CD4-positive, alpha-beta memory T cell (primary cell): ENCODE data around the gene NCAN. TPM values are rescaled to one million over a fixed set of nuclear protein-coding genes. Genes with fewer than 3 reads are reported as not detected.
A peak's percentile ranks its signal among the peaks of the same experiment; 100 is the strongest.

Experiments used
- CTCF ChIA-PET: fragments of 350-600 bp; sonication (Branson Sonifier 250); formaldehyde crosslinking; loops from one replicate; lab custom pipeline; 2021; ENCODE audit warnings: inconsistent platforms; ENCODE audit not compliant: partially characterized antibody; lab: Charles Lee
- POLR2A ChIA-PET: fragments of 350-600 bp; sonication (Branson Sonifier 250); formaldehyde crosslinking; loops from one replicate; lab custom pipeline; 2021; ENCODE audit not compliant: partially characterized antibody; lab: Charles Lee
- DNase-seq, 5 donors: peaks; one replicate each; pipeline versions ENCODE4 v3.0.0 to v3.0.0-alpha.2; 2020 to 2022; ENCODE audit warnings: mixed read lengths in 1 of 5
- H3K27ac ChIP-seq: one replicate; pipeline ENCODE4 v1.7.0; 2013; ENCODE audit warnings: low read depth, low read length
- H3K27me3 ChIP-seq: 2 replicates; pipeline ENCODE4 v1.7.0; 2013; ENCODE audit warnings: mild to moderate bottlenecking, low read length, moderate library complexity; ENCODE audit not compliant: insufficient read depth
- H3K36me3 ChIP-seq: 2 replicates; pipeline ENCODE4 v1.7.0; 2013; ENCODE audit warnings: mild to moderate bottlenecking, low read length, moderate library complexity; ENCODE audit not compliant: insufficient read depth
- H3K4me1 ChIP-seq: 2 replicates; pipeline ENCODE4 v1.7.0; 2013; ENCODE audit warnings: mild to moderate bottlenecking, low read length, moderate library complexity; ENCODE audit not compliant: insufficient read depth
- H3K4me3 ChIP-seq, 2 donors: one replicate each; pipeline ENCODE4 v1.7.0; 2013; ENCODE audit warnings: low read length in 2 of 2, mild to moderate bottlenecking in 1 of 2
- H3K9me3 ChIP-seq, 2 donors: one replicate each; pipeline ENCODE4 v1.7.0; 2013; ENCODE audit warnings: low read length in 2 of 2, control low read depth in 1 of 2; ENCODE audit not compliant: control insufficient read depth in 1 of 2
- H3K27ac Mint-ChIP-seq, 7 donors: one replicate each; pipeline ENCODE4 v1.8.0; 2020 to 2021; ENCODE audit warnings: mixed read lengths in 7 of 7, mild to moderate bottlenecking in 6 of 7, inconsistent platforms in 3 of 7, moderate library complexity in 3 of 7
- H3K27me3 Mint-ChIP-seq, 2 donors: one replicate each; pipeline ENCODE4 v1.8.0; 2020 to 2021; ENCODE audit warnings: mixed read lengths in 2 of 2
- H3K36me3 Mint-ChIP-seq, 2 donors: one replicate each; pipeline ENCODE4 v1.8.0; 2020 to 2021; ENCODE audit warnings: mixed read lengths in 2 of 2, inconsistent platforms in 1 of 2, mild to moderate bottlenecking in 1 of 2
- H3K4me1 Mint-ChIP-seq, 4 donors: one replicate each; pipeline ENCODE4 v1.8.0; 2020 to 2021; ENCODE audit warnings: mixed read lengths in 4 of 4, mild to moderate bottlenecking in 1 of 4
- H3K4me3 Mint-ChIP-seq, 8 donors: one replicate each; pipeline ENCODE4 v1.8.0; 2020 to 2021; ENCODE audit warnings: mixed read lengths in 8 of 8, mild to moderate bottlenecking in 7 of 8, moderate library complexity in 6 of 8, inconsistent platforms in 3 of 8
- H3K9me3 Mint-ChIP-seq, 8 donors: one replicate each; pipeline ENCODE4 v1.8.0; 2020 to 2021; ENCODE audit warnings: mixed read lengths in 8 of 8, mild to moderate bottlenecking in 5 of 8, inconsistent platforms in 3 of 8, moderate library complexity in 1 of 8
- intact Hi-C: fragments of 100-400 bp; cut with micrococcal nuclease; formaldehyde crosslinking; loops from one replicate; pipeline ENCODE4 v1.15.1; 2023
- polyA plus RNA-seq, 2 donors: library from polyadenylated mRNA; unstranded; fragments of 300-500 nt; fragmentation: Illumina TruSeq; gene quantifications; one replicate each; pipeline ENCODE4 v1.2.3, GENCODE V29; 2021
- total RNA-seq, 2 experiments: library from RNA; stranded (reverse); gene quantifications; one replicate each; pipeline ENCODE4 v1.2.3, GENCODE V29; 2021

The NCAN gene
- total and polyA plus RNA-seq, 4 experiments from 2014 or later, result not detected

- Mint-ChIP-seq H3K27me3 (peaks cover 8 to 12% of the 10 kb centered on the region in 2 donors), H3K4me1 (peaks cover 19 to 45% (median 32%) of the 10 kb centered on the region in 4 donors), H3K4me3 (peak overlapping the region in 7 of 8 donors; percentile 4 to 79 (median 55)), H3K36me3 (peaks cover 0 to 4% of the 10 kb centered on the region in 2 donors), H3K27ac (peak overlapping the region in 1 of 7 donors; percentile 76), H3K9me3 (peaks cover 0 to 4% (median 0%) of the 10 kb centered on the region in 8 donors)
- no peak for DNase-seq
- Histone ChIP-seq H3K4me3 (no peak overlapping the region), H3K27ac (no peak overlapping the region), H3K27me3 (peaks cover 7% of the 10 kb centered on the region), H3K36me3 (no peaks in the 10 kb centered on the region), H3K4me1 (peaks cover 28% of the 10 kb centered on the region), H3K9me3 (no peaks in the 10 kb centered on the region)
- CTCF ChIA-PET, result no interaction called here
- intact Hi-C loops, result no loop called here
- POLR2A ChIA-PET, result interaction anchor here (2.9 kb wide), 1 partner anchor 15 kb away, joined by 10 read pairs; the partner anchor contains the start of genes BORCS8 and RFXANK
Measured at GRCh38 chr19:19206938-19207337, 4.8 kb upstream of the NCAN start.

DNA sequence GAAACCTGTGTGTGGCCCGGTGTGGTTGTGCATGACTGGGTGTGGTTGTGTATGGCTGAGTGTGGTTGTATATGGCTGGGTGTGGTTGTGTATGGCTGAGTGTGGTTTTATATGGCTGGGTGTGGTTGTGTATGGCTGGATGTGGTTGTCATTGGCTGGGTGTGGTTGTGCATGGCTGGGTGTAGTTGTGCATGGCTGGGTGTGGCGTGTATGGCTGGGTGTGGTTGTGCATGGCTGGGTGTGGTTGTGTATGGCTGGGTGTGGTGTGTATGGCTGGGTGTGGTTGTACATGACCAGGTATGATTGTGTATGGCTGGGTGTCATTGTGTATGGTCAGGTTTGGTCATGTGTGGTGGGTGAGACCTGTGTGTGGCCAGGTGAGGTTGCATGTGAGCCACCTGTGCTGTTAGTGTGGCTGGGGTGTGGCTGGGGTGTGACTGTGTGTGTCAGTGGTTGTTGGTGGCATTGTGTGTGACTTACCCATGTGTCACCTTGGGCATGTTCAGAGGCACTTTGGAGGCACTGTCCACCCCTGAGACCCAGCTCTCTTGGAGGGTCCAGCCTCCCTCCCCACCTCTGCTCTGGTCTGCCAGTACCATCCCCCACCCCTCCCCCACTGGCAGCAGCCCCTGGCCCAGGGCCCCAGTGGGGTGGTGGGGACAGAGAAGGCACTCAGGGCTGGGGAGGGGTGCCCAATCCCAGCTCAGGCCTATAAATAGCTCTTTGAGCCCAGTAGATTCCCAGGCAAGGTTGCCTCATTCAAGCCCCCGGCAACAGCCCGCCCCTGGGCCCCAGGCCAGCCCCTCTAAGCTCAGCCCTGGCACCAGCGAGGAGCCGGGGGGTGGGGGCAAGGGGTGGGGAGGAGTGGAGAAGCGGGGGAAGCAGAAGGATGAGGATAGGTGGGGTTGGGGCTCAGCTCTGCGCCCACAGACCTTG lies 3.9 kb upstream of the NCAN start:
- CTCF ChIA-PET, result no interaction called here
- POLR2A ChIA-PET, result interaction anchor here (2.9 kb wide), 1 partner anchor 16 kb away, joined by 10 read pairs; the partner anchor contains the start of genes BORCS8 and RFXANK
- peak overlapping the region; percentile 6 to 79 (median 56) for H3K4me3 Mint-ChIP-seq

DNA sequence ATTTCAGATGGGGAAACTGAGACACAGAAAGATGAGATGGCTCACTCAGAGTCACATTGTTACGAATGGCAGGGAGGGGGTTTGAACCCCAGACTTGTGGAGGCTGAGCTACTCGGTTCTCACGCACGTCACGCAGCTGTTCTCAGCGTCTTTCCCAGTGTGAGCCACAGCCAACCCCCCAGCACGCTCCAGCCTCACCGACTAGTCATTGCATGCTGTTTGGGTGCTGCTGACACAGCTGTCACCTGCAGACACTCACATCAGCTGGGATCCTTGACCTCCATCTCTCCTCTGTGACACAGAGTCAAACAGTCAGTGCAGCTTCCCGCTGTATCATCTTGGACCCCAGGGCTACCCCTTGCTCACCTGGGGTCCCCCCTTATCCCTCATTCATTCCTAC lies 2.4 kb upstream of the NCAN start:
- DNase-seq, result no peak
- no peak overlapping the region for H3K27ac Mint-ChIP-seq
- H3K36me3 Mint-ChIP-seq, result no peaks in the 10 kb centered on the region
- CTCF ChIA-PET, result no interaction called here
- POLR2A ChIA-PET, result no interaction called here
- Histone ChIP-seq H3K4me1 (peaks cover 17% of the 10 kb centered on the region), H3K4me3 (no peak overlapping the region), H3K36me3 (no peaks in the 10 kb centered on the region), H3K27ac (no peak overlapping the region), H3K9me3 (no peaks in the 10 kb centered on the region), H3K27me3 (peaks cover 30% of the 10 kb centered on the region)
- no peak overlapping the region for H3K4me3 Mint-ChIP-seq
- intact Hi-C loops, result no loop called here
- H3K4me1 Mint-ChIP-seq, result peaks cover 13 to 25% (median 19%) of the 10 kb centered on the region in 4 donors
- peaks cover 21 to 30% of the 10 kb centered on the region in 2 donors for H3K27me3 Mint-ChIP-seq
- peaks cover 0 to 6% (median 0%) of the 10 kb centered on the region in 8 donors for H3K9me3 Mint-ChIP-seq

More for the DNA sequence above, 3.9 kb upstream of the NCAN start:
- H3K4me3 ChIP-seq, result peak overlapping the region in 1 of 2 donors; percentile 12
- DNase-seq, result no peak
- peaks cover 13 to 35% (median 23%) of the 10 kb centered on the region in 4 donors for H3K4me1 Mint-ChIP-seq
- no peaks in the 10 kb centered on the region for H3K9me3 ChIP-seq
- H3K4me1 ChIP-seq, result peaks cover 19% of the 10 kb centered on the region
- H3K27ac Mint-ChIP-seq, result peak overlapping the region in 6 of 7 donors; percentile 28 to 92 (median 64)
- H3K27me3 Mint-ChIP-seq, result peaks cover 8 to 15% of the 10 kb centered on the region in 2 donors
- peaks cover 17% of the 10 kb centered on the region for H3K27me3 ChIP-seq
- no peaks in the 10 kb centered on the region for H3K36me3 ChIP-seq
- peaks cover 0 to 4% (median 0%) of the 10 kb centered on the region in 8 donors for H3K9me3 Mint-ChIP-seq
- intact Hi-C loops, result no loop called here
- peaks cover 0 to 4% of the 10 kb centered on the region in 2 donors for H3K36me3 Mint-ChIP-seq
- H3K27ac ChIP-seq, result no peak overlapping the region

DNA sequence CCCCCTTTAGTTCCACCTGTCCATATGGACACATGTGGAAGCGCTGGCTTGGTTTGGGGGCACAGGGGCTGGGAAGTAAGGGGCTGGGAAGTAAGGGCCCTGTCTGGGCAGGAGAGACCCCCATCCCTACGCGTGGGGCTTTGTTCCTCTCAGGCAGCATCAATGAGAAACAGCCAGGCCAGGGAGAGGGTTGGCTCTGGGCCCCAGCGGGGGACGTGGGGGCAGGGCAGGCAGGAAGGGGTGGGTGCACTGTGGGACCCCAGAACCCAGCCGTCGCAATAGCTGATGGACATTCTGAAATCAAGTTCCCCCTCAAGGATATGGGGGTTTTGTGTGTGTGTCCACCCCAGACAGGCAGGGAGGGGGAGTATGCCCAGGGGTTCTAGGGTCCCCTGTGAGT lies 1.2 kb downstream of the NCAN start:
- intact Hi-C loops, result no loop called here
- H3K27ac ChIP-seq, result no peak overlapping the region
- CTCF ChIA-PET, result no interaction called here
- no peaks in the 10 kb centered on the region for H3K36me3 ChIP-seq
- H3K4me1 ChIP-seq, result peaks cover 2% of the 10 kb centered on the region
- Mint-ChIP-seq H3K36me3 (no peaks in the 10 kb centered on the region), H3K4me1 (peaks cover under 1 to 9% (median 3%) of the 10 kb centered on the region in 4 donors), H3K9me3 (peaks cover 0 to 6% (median 0%) of the 10 kb centered on the region in 8 donors), H3K27me3 (peaks cover 35 to 39% of the 10 kb centered on the region in 2 donors), H3K27ac (no peak overlapping the region), H3K4me3 (no peak overlapping the region)
- POLR2A ChIA-PET, result no interaction called here
- DNase-seq, result no peak
- no peaks in the 10 kb centered on the region for H3K9me3 ChIP-seq
- no peak overlapping the region for H3K4me3 ChIP-seq
- H3K27me3 ChIP-seq, result peaks cover 30% of the 10 kb centered on the region

GRCh38 chr19:19213426-19214158 lies 1.8 kb downstream of the NCAN start:
- intact Hi-C loops, result no loop called here
- peak overlapping the region in 1 of 7 donors; percentile 50 for H3K27ac Mint-ChIP-seq
- H3K4me1 Mint-ChIP-seq, result peaks cover 0 to 8% (median 3%) of the 10 kb centered on the region in 4 donors
- Histone ChIP-seq H3K36me3 (no peaks in the 10 kb centered on the region), H3K9me3 (no peaks in the 10 kb centered on the region), H3K27me3 (peaks cover 30% of the 10 kb centered on the region), H3K4me3 (no peak overlapping the region), H3K27ac (no peak overlapping the region), H3K4me1 (no peaks in the 10 kb centered on the region)
- DNase-seq, result no peak
- CTCF ChIA-PET, result interaction anchor here (2.5 kb wide), 1 partner anchor 39 kb away, joined by 6 read pairs; no protein-coding TSS in a partner anchor
- POLR2A ChIA-PET, result no interaction called here
- no peaks in the 10 kb centered on the region for H3K36me3 Mint-ChIP-seq
- H3K4me3 Mint-ChIP-seq, result no peak overlapping the region
- H3K27me3 Mint-ChIP-seq, result peaks cover 35 to 39% of the 10 kb centered on the region in 2 donors
- peaks cover 0 to 6% (median 0%) of the 10 kb centered on the region in 8 donors for H3K9me3 Mint-ChIP-seq

- Mint-ChIP-seq H3K9me3 (peaks cover 0 to 6% (median 0%) of the 10 kb centered on the region in 8 donors), H3K4me3 (no peak overlapping the region), H3K4me1 (peaks cover 0 to 8% (median 3%) of the 10 kb centered on the region in 4 donors), H3K36me3 (no peaks in the 10 kb centered on the region), H3K27ac (peak overlapping the region in 1 of 7 donors; percentile 50), H3K27me3 (peaks cover 35 to 41% of the 10 kb centered on the region in 2 donors)
- intact Hi-C loops, result no loop called here
- Histone ChIP-seq H3K9me3 (no peaks in the 10 kb centered on the region), H3K36me3 (no peaks in the 10 kb centered on the region), H3K27me3 (peaks cover 30% of the 10 kb centered on the region), H3K4me3 (no peak overlapping the region), H3K27ac (no peak overlapping the region), H3K4me1 (no peaks in the 10 kb centered on the region)
- no peak for DNase-seq
- POLR2A ChIA-PET, result no interaction called here
- CTCF ChIA-PET, result interaction anchor here (2.5 kb wide), 1 partner anchor 40 kb away, joined by 6 read pairs; no protein-coding TSS in a partner anchor
Measured at GRCh38 chr19:19214159-19214490, 2.4 kb downstream of the NCAN start.
